NCI-H146 (cell line): ENCODE measurements around the gene MAP1A.

Source experiments
- DNase-seq: peaks from one replicate; lab custom pipeline; 2025; lab: John Stamatoyannopoulos, UW

MAP1A gene

GRCh38 chr15:43517354-43518196 lies at the start of gene MAP1A:
Gene MAP1A, plus strand, starts transcription at chr15:43517608. Its CDS starts 3,866 bp downstream, at chr15:43521474.
- DNase-seq, result peak; percentile 48

DNA sequence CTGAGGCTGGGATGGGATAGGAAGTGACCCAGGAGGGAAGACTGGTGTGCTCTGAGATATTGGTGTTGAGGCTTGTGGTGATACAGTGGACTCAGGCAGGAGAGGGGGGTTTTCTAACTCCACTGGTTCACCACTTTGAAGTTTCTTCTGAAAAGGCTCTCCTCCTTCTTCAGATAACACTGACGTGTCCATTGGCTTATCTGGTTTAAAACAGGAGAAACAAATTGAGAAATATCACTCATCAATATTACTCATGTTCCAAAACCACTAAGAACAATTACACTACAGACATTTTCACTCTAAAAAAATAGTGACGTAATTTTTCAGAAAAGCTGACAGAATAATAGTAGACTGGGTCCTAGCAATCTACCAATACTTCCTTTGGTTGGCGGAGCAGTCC lies 47.5 kb upstream of the MAP1A start:
- DNase-seq, result no peak

DNA sequence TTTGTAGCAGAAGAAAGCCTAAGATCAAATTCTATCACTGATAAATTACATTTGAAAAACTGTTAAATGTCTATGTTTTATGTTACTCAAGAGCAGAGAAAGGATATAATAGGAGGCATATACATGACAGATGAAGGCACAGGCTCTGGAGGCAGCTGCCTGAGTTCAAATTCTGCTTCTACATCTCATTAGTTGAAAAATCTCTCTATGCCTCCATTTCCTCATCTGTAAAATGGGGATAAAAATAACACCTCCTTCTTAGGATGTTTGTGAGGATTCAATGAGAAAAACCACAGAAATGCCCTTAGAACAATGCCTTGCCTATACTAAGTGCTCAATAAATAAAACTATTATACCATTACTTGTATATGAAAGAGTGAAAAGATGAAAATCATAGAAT lies 45.4 kb upstream of the MAP1A start:
- DNase-seq, result no peak

DNA sequence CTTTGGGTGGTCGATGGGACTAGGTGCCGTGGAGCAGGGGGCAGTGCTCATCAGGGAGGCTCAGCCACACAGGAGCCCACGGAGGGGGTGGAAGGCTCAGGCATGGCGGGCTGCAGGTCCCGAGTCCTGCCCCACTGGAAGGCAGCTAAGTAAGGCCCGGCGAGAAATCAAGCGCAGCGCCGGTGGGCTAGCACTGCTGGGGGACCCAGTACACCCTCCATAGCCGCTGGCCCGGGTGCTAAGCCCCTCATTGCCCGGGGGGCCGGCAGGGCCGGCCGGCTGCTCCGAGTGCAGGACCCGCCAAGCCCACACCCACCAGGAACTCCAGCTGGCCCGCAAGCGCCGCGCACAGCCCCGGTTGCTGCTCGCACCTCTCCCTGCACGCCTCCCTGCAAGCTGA lies 43.5 kb upstream of the MAP1A start:
- no peak for DNase-seq

DNA sequence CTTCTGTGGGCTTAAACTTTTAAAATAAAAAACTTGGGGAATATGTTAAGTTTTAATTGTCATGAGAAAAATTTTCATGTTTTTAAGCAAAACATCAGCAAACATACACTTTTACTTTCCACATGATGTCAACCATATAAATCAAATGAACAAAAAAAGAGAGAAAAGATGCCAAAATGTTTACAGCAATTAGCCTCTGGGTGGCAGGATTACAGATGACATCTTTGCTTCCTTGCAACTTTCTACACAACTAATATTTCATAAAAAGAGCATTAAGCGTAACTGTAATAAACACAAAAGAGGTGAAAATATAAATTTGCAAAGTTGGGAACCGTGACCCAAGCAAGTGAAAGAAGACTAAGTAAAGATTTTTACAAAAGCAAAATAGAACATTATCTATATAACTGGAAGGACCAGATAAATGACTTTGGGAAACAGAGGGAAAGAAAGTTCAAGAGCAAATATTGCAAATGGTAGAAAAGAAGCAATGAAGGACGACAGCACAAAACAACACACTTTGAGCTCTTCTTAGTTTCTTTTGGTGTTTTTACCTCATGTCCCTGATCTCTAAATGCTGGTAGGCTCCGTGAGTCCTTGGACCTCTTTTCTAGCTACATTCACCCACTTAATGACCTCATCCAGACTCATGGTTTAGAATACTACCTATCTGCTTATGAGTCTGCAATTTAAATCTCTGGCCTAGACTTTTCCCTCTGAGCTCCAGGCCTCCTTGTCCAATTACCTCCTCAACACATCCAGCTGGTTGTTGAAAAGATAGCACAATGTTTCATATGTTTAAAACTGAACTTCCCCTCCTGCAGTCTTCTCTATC lies 33.9 kb upstream of the MAP1A start:
- no peak for DNase-seq

- DNase-seq, result no peak
These were observed 33.0 kb upstream of the MAP1A start for GRCh38 chr15:43484455-43484854.

- DNase-seq, result no peak
These were observed 30.0 kb upstream of the MAP1A start for GRCh38 chr15:43487271-43487895.

- DNase-seq, result no peak
These were observed 28.6 kb upstream of the MAP1A start for GRCh38 chr15:43488790-43489189.

- DNase-seq, result peak; percentile 28
These were observed 28.2 kb upstream of the MAP1A start for GRCh38 chr15:43489191-43489590.

GRCh38 chr15:43492266-43492665 lies 25.1 kb upstream of the MAP1A start:
- DNase-seq, result no peak

DNA sequence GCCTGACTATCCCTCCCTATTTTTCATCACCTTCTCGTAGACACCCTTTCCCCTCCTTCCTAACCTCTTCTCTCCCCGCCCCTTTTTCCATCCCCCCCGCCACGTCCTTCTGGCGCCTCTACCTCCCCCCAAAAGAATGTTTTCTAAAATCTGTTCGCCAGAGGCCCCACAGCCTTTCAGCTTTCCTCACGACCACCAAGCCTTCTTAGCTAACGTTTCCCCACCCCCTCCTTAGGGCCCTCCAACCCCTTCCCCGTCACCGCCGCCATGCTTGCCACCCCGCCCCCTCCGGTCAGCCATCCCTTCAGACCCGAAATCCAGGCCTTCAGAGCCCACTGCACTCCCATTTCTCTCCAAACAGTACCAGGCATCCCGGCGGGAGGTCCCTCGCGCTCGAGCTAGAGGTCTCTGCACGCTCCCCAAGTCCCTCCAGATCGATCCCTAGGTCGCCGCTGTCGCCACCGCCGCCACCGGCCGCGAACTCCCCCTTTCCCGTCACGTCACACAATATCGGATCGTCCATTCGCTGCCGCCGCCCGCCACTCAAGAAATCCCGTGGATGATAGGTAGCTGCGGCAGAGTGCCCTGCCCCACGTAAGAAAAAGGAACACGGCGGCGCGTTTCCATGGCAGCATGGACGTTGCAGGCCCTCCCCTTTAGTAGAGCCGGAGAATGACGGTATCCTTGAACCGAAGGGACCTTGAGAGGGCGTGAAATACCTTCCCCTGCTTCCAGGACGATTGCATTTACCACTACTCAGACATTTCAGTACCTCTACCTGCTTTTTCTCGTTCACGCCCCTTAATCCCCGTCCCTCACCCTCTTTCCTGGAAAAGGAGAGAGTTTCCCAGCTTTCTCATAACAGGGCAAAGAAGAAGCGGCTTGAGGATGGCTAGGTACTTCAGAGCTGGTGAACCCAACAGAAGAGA lies 24.5 kb upstream of the MAP1A start, which contains the start of gene TP53BP1:
TSS of gene TP53BP1 (minus strand) at position 484 of the 929 bp plus-strand sequence. CDS start at position 371, 113 bp downstream.
- peak; percentile 89 for DNase-seq

DNA sequence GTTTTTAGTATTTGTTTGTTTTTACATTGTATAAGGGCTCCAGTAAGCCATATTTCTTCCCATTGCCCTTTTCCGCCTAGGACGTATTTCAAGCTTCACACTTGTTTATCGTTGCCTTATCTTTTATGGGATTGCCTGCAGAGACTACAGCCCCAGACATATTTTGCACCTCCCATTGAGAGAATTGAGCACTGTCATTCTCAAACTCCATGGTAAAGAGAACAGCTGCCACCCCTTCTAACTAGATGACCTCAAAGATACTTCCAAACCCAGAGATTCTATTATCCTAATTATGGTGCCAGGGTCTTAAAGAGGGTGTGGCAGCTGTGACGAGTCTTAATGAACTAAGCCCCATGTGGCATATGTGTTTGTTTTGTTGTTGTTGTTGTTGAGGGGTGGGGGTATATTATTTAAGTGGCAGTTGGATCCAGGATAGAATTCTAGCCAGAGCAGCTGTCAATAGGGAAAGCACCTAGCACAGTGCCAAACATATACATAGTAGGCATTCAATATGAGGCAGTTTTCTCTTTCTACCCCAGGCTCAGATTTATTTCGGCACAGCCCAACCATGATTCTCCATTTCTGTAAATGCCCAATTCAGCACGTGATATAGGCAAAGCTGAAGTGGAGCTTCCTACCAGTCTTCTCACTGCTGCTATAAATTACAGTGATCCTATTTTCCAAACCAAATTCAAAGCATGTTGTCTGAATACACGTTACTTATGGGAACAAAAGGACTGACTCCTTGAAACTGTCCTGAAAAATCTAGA lies 23.5 kb upstream of the MAP1A start:
- no peak for DNase-seq

GRCh38 chr15:43498990-43499389 lies 18.4 kb upstream of the MAP1A start:
- no peak for DNase-seq

GRCh38 chr15:43499635-43500034 lies 17.8 kb upstream of the MAP1A start:
- no peak for DNase-seq

DNA sequence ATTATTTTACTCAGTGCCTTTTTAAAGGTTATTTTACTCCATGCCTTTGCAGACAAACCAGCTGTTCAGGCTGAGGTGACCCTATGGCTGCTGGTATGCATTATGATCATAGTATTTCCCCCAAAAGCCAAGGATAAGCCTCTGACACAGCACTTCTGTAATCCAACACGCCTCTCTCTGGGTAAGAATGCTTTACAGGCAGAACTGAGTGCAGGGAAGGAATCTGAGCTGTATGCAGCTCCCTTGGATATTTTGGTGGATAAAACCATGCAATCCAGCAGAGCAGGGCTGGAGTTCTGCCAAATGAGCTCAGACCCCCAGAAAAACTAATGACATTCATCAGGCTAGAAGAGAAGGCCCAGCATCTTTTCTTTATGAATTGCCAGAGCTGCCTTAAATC lies 11.7 kb upstream of the MAP1A start:
- DNase-seq, result no peak

- DNase-seq, result no peak
These were observed 9.0 kb upstream of the MAP1A start for GRCh38 chr15:43508421-43508820.

GRCh38 chr15:43508991-43509659 lies 8.3 kb upstream of the MAP1A start:
- peak; percentile 14 for DNase-seq

DNA sequence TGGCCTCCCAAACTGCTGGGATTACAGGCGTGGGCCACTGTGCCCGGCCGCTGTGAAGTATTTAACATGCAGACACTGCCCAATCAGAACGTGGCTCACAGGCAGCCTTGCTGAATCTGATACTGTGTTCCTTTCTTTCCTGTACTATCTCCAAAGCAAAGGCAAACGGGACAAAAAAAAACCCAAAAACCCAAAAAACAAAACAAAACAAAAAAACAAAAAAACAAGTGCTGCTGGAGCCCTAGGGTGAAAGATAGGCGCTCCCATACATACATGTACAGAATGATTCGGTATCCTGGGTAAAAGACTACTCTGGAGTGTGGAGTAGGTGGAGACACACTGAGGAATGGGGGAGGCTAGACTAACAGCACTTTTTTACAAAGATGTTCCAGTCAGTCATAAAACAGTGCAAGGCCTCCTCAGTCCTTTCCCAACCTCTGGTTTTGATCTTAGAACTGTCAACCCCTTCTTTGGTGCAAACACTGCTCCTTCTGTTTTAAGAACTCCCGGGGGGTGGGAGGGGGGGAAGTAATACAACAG lies 7.7 kb upstream of the MAP1A start:
- DNase-seq, result no peak

DNA sequence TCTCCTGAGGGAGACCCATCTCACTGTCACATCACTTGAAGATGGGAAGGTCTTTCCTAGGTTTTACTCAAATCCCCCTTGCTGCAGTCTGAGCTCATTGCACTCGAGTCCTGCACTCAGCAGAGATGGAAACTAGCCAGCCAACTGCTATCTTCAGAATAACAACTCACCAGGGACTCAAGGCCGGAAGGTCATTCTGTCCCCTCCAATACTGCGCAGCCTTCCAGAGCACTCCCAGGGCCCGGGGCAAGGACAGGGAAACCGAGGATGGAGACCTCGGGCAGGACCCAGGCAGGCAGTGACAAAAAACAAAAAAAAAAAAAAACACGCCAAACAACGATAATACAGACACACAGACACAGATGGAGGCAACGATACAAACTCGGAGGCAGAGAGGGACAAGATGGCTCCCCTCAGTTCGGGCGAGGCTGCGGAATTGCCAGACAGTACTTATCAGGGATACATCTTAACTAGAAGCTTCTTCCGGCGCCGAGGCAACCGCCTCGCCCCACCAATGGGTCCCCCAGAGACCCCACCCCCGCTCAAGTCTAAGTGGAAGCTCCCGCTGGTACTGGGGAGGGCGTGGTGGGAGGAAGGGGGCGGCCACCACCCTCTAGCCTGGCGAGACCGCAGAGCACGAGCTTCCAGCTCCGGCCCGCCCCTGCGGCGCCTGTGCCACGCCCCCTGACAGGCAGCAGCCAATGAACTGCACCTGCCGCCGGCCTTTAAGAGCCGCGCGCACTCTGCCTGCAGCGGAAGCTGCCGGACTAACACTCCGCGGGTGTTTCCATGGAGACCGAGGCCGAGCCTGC lies 7.0 kb upstream of the MAP1A start:
- peak; percentile 98 for DNase-seq
